ENCODE measurements around the gene NTHL1.
"Not testable (repeated sequence)": the region's sequence is repeated elsewhere in the genome, so short reads cannot be mapped to it uniquely, and the experiment has no call there.

Gene NTHL1

DNA sequence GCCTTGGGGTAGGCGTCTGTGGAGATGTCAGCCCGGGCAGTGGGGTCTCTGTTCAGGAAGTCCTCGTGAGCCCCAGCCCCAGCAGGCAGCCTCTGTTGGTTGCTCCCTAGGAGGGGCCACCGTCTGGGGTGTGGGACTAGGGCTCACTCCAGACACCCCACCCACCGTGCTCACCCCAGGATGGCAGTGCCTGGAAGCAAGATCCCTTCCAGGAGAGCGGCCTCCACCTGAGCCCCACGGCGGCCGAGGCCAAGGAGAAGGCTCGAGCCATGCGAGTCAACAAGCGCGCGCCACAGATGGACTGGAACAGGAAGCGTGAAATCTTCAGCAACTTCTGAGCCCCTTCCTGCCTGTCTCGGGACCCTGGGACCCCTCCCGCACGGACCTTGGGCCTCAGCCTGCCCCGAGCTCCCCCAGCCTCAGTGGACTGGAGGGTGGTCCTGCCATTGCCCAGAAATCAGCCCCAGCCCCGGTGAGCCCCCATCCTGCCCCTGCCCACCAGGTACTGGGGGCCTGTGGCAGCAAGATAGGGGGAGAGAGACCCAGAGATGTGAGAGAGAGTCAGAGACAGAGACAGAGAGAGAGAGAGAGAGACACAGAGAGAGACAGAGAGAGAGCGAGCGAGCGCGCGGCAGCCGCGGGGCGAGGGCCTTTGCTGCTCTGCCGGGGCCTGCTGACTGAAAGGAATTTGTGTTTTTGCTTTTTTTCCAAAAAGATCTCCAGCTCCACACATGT is 9.8 kb downstream of the NTHL1 start:
- no peak overlapping the region for H3K4me3 ChIP-seq (ENCODE audit: low read depth, low read length)
- DNase-seq (ENCODE audit: low read depth), result no peak
- TF ChIP-seq, protein P1, sequence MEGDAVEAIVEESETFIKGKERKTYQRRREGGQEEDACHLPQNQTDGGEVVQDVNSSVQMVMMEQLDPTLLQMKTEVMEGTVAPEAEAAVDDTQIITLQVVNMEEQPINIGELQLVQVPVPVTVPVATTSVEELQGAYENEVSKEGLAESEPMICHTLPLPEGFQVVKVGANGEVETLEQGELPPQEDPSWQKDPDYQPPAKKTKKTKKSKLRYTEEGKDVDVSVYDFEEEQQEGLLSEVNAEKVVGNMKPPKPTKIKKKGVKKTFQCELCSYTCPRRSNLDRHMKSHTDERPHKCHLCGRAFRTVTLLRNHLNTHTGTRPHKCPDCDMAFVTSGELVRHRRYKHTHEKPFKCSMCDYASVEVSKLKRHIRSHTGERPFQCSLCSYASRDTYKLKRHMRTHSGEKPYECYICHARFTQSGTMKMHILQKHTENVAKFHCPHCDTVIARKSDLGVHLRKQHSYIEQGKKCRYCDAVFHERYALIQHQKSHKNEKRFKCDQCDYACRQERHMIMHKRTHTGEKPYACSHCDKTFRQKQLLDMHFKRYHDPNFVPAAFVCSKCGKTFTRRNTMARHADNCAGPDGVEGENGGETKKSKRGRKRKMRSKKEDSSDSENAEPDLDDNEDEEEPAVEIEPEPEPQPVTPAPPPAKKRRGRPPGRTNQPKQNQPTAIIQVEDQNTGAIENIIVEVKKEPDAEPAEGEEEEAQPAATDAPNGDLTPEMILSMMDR (conservative IDR thresholded peaks at IDR 0.05; ENCODE audit: low read depth, low read length), result no peak

DNA sequence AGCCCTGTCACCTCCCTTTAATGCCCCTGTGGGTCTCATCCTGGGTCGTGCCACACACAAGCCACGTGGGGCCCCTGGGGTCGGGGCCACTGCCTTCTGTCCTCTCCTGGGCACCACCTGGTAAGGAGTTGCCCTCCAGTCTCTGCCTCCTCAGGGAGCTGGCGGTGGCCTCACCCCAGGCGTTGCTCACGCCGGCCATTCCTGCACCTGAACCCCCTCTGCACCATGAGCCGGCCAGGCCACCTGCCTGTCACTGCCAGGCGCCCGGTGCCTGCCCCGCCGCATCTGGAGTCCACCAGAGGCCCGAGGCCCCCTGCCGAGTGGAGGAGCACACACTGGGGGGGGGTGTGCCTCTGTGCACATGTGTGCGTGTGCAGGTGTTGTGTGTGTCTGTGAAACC is 10.5 kb downstream of the NTHL1 start:
- no peak for DNase-seq (ENCODE audit: low read depth)
- TF ChIP-seq, protein P1 (conservative IDR thresholded peaks at IDR 0.05; ENCODE audit: low read depth, low read length), result no peak
- no peak overlapping the region for H3K4me3 ChIP-seq (ENCODE audit: low read depth, low read length)

DNA sequence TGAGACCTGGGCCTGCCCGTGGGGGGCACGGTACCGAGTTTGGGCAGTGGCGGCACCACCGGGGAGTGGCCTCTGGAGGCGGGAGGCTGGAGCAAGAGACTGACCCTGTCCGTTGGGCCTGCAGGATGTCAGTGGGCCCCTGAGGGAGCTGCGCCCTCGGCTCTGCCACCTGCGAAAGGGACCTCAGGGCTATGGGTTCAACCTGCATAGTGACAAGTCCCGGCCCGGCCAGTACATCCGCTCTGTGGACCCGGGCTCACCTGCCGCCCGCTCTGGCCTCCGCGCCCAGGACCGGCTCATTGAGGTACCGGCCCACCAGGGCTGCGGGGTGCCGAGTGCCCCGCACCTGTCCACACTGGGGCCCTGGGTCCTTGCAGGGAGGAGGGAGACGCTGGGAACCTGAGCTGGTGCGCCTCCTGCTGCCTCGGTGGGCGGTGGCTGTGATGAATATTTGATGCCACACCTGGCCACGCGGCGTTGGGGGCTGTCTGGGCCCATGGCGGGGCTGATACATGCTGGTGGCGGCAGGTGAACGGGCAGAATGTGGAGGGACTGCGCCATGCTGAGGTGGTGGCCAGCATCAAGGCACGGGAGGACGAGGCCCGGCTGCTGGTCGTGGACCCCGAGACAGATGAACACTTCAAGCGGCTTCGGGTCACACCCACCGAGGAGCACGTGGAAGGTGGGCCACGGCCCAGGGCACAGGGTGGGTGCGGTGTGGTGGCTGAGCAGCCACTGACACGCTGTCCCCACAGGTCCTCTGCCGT is 11.3 kb downstream of the NTHL1 start:
- no peak for DNase-seq (ENCODE audit: low read depth)
- TF ChIP-seq, protein P1 (conservative IDR thresholded peaks at IDR 0.05; ENCODE audit: low read depth, low read length), result no peak
- no peak overlapping the region for H3K4me3 ChIP-seq (ENCODE audit: low read depth, low read length)

DNA sequence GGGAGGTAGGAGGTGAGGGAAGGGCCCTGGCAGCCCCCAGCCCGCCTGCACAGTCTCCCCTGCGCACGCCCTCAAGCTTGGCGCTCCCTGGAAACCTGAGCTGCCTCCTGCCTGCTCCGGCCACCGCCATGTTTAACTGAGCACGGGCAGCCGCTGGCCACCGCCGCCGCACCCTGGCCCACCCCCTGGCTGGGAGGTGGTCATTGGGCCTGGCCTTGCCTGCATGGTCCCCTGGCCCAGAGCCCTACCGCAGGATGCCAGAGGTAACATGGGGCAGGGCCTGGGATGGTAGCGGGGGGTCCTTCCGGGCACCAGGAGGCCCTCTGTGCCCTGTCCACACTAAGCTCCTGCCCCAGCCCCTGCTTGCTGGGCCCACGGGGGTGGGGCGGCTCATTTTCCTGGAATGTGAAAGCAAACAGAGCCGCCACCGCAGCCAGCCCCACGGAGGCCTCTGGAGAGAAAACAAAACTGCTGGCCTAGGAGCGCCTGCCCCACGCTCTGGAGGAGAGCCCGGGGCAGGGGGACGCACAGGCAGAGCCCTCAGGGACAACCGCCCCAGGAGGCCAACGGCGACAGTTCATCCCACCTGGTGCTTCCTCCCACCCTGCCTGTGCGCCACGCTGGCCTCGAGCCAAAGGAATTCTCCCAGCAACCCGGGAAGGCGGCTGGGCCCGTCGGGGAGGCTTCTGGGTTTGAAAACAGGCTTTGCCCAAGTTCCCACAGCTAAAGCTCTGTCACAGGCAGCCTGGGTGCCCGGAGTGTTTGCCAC is 12.0 kb downstream of the NTHL1 start:
- H3K4me3 ChIP-seq (ENCODE audit: low read depth, low read length), result peak overlapping the region; percentile 28
- TF ChIP-seq, protein P1 (conservative IDR thresholded peaks at IDR 0.05; ENCODE audit: low read depth, low read length), result no peak
- peak; percentile 92 for DNase-seq (ENCODE audit: low read depth)

DNA sequence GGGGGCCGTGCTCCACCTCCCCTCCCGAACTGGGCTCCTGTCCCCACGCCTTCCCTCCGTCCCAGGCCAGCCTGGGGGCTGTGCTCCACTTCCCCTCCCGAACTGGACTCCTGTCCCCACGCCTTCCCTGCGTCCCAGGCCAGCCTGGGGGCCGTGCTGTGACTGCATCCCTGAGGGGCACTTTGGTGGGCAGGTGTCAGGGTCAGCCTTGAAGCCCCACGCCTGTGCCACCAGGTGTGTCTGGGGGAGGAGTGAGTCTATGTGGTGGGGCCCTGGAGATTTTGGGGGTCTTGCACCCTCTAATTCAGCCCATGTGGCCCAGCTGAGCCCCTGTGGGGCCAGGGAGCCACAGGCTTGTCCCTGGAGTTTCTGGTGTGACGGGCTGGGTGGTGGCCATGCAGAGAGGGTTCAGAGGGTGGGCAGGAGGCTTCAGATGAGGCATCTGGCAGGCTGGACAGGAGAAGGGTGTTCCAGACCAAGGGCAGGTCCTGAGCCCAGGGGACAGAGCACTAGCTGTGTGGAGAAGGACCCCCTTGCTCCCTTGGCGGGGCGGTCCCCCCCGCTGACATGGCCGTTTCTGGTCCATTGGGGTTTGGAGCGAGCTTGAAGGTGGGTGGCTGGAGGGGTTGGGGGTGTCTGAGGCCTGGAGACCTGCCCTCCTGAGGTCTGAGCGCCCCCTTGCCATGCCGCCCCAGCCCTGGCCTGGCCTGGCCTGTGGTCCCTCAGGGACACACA is 12.8 kb downstream of the NTHL1 start:
- no peak overlapping the region for H3K4me3 ChIP-seq (ENCODE audit: low read depth, low read length)
- TF ChIP-seq, protein P1 (conservative IDR thresholded peaks at IDR 0.05; ENCODE audit: low read depth, low read length), result no peak
- no peak for DNase-seq (ENCODE audit: low read depth)

DNA sequence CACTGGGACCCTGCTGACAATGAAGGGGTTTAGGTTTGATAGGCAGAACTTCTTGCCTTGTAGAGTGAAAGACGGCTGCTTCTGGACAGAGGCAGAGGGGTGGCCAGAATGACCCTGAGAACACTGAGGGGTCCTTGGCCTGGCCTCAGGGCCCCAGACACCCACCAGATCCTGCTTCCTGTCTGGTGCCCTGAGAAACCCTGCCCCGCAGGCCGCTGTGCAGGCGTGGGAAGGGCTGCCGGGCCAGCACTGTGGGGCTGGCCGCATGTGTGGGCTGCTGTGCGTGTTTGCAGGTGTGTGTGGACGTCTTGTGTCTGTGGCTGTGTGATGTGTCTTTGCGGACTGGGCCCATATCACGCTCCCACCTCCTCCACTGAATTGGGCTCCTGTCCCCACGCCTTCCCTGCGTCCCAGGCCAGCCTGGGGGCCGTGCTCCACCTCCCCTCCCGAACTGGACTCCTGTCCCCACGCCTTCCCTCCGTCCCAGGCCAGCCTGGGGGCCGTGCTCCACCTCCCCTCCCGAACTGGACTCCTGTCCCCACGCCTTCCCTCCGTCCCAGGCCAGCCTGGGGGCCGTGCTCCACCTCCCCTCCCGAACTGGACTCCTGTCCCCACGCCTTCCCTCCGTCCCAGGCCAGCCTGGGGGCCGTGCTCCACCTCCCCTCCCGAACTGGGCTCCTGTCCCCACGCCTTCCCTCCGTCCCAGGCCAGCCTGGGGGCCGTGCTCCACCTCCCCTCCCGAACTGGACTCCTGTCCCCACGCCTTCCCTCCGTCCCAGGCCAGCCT is 13.5 kb downstream of the NTHL1 start:
- peak overlapping the region; percentile 32 for H3K4me3 ChIP-seq (ENCODE audit: low read depth, low read length)
- not testable (repeated sequence) for DNase-seq (ENCODE audit: low read depth)

Measured in choroid plexus epithelial cell (primary cell).